GM19468 (cell line): ENCODE data around the gene SLC46A2.

Experiments
- ATAC-seq: cut with Tn5 transposase; IDR thresholded peaks from one replicate; pipeline ENCODE4 v1.9.1; 2021; ENCODE audit warnings: mild to moderate bottlenecking, moderate library complexity, moderate number of reproducible peaks; ENCODE audit not compliant: unreplicated experiment; ENCODE audit errors: extremely low read depth

Gene SLC46A2

GRCh38 chr9:112861638-112862555 is 28.8 kb downstream of the SLC46A2 start:
- no peak for ATAC-seq

- ATAC-seq, result no peak
Measured at GRCh38 chr9:112861155-112861554, 29.5 kb downstream of the SLC46A2 start.

- ATAC-seq, result no peak
Measured at GRCh38 chr9:112860451-112860850, 30.2 kb downstream of the SLC46A2 start.

DNA sequence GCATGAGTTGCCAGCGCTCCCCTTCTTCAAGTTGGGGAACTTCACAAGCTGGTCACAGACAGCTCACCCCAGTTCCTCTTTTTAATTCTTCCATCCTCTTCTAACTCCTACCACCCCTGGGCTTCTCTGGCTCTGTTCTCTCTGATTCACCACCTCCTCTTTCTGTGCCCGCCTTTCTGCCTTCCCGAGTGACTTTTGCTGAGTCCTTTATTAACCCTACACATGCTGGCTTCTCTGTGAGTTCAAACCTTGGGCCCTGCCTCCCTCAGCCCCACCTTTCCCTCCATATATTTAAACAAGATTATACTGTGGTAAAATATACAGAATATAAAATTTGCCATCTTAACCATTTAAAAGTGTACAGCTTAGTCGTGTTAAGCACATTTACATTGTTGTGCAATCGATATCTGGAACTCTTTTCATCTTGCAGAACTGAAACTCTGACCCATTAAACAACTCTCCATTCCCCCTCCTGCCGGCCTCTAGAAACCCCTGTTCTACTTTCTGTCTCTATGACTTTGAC is 32.0 kb downstream of the SLC46A2 start:
- peak; percentile 57 for ATAC-seq

GRCh38 chr9:112858005-112858404 is 32.7 kb downstream of the SLC46A2 start:
- ATAC-seq, result no peak

- no peak for ATAC-seq
Measured at GRCh38 chr9:112856843-112857242, 33.8 kb downstream of the SLC46A2 start.

DNA sequence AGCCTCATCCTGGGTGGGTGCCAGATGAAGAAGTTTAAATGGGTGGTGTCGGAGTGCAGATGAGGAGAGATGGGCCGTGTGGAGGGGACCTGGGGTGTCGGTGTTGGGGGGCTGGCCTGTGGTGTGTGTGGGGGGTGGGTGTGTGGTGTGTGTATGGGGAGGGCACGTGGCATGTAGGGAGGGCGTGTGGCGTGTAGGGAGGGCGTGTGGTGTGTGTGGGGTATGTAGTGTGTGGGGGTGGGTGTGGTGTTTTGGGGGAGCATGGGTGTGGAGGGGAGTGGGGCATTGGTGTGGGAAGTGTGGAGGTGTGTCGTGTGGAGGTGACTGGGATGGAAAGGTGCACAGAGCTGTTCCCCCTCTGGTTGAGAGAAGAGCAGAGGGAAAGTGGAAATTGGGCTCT is 34.5 kb downstream of the SLC46A2 start:
- ATAC-seq, result no peak

DNA sequence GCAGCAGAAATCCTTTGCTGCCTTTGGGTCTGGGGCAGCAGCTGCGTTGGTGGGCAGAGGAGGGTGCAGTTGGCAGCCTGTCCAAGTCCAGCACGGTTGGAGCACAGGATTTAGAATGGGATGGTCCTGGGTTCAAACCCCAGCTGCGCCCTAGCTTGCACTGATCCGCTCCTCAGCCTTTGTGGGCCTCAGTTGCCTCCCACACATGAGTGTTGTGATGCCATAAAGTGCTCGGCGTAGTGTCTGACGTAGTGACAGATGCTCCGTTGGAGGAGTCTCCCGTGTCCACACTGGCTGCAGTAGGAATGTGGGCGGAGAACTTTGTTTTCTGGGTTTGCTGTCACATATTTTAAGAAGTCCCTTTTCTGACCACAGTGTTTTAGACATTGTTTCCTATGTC is 36.0 kb downstream of the SLC46A2 start:
- no peak for ATAC-seq

DNA sequence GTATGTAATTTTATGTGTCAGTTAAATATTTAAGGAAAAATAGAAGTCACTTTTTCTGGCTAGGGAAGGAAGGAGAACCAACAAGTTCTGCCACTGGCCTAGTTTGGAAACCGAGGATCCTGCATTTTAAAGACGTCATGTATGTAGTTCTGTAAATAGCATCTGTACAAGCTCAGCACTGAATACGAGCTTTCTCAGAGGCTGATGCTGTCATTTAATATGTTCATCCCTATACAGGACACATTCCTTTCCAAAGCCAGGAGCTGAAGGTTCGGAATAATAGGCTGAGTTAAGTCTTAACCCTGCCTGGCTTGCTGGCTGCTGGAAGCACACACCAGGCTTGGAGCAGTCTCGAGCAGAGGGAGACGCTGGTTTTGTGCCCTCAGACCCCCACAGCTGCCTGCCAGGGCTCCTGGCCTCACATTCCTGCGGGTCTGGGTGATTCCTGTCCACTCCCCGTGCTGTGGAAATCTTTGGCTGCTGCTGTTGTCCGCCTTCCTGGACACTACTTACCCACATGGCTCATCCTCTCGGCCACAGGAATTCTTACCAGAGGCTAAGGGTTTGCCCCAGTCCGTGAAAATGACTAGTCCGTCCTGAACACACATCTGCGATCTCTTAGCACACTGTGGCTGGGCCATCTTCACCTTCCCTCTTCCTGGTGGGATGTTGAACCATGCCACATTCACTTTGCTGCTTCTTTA is 36.6 kb downstream of the SLC46A2 start:
- no peak for ATAC-seq

DNA sequence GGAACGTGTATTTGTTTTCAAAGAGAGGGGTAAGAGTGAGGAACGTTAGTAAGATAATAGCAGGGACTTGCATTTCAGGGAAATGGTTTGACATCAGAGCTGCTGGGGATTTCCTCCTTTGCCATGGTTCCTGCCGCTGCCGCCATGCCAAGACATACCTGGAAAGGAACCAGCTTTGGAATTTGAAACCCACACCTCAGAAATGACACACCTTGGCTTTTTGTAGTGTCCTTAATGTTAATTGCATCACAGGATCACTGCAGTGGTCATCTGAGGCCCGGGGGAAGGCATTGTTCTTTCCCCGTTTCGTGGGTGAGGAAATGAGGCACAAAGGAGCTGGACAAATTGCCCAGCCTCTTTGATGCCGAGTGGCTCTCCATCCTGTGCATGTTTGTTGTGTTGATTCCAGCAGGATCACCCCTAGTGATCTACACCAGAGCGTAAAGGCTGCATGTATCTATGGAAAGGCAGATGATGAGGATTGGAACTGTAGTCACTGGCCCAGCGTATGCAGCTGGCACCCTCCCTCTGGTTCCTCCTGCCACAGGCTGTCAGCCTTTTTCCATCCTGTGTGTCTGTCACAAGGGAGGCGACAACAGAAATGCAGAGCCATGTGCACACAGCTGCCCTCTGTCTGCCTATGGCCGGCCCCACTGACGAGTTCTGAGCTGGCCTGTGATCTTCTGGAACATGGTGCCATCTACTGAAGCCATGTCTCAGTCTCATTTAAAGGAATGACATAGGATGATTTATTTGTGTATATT is 37.8 kb downstream of the SLC46A2 start:
- no peak for ATAC-seq

GRCh38 chr9:112850840-112851239 is 39.8 kb downstream of the SLC46A2 start:
- no peak for ATAC-seq

DNA sequence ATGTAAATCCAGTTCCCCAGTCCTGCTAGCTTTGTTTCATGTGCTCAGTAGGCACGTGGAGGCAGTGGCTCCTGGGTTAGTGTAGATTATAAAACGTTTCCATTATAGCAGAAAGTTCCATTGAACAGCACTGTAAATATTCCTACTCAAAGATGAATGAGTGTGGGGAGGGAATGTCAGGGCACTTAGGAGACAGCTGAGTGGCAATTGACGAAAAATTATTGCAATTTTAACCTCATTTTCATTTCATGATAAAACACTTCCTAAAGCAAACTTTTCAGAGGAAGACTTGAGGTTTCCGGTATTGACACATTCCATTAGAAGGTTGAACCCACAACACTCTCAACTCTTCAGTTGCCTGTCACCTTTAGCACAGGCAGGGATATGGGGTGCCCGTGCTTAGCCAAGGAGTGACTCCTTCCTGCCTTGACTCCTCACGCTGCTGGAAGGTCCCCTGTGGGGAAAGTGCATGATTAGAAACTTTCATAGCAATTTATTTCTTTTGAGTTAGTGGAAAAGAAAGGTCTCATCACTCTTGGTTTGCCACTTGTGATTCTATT is 41.2 kb downstream of the SLC46A2 start:
- ATAC-seq, result no peak

GRCh38 chr9:112848316-112849151 is 42.1 kb downstream of the SLC46A2 start:
- no peak for ATAC-seq

DNA sequence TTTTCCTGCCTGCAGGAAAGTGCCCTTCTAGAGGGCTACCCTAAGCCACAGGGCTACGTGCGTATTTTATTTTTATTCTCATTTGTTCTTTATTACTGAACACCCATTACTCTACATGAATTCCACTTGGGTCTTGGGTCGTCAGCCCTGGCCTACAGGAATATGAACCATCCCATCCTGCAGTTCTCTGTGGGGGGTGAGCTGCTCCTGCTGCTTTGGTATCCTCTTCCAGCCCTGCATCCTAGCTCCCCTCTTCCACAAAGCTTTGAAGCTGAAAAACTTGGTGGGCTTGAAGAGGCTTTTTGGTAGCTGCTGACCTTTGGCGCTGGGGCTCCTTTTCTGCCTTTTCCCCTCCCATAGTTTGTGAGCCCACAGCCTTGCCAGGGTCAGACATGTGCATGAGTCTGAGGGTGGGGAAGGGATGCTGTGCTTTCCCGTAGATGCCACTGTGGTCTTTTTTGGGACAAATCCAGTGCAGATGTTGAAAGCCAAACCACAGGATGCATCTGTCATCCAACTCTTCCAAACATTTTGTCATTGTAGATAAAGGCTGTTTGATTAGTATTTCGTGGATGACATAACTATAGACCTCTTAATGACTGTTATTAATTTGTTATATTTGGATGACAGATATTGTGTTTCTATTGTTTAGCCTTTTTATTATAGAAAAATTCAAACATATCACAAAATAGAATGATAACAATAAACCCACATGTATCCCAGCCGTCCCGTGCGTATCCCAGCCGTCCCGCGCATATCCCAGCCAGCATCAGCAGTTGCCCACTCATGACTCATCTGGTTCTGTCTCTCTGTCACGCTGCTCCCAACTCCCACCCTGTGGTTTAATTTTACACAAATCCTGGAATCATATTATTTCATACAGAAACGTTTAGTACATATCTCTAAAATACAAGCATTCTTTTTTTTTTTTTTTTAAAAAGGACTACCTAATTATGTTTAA is 43.9 kb downstream of the SLC46A2 start:
- no peak for ATAC-seq

- peak; percentile 88 for ATAC-seq
Measured at GRCh38 chr9:112844771-112845542, 45.7 kb downstream of the SLC46A2 start.

- no peak for ATAC-seq
Measured at GRCh38 chr9:112842555-112842954, 48.1 kb downstream of the SLC46A2 start.

DNA sequence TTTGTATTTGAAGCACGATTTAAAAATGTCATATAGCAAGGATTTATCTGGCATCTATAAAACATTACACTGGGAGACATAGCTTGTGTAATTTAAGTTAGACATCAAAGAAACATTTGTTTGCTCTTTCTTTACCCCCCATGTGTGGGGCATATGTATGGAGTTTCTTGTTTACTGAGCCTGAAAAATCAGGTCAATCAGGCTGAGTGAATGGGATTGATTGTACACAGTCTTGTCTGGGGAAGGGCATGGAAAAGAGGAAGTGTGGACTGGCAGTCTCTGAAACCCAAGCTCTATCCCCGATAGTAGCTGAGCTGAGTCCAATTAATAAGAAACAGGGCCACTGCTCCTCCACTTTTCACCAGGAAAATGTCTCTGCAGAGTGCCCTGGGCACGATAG is 49.4 kb downstream of the SLC46A2 start:
- ATAC-seq, result no peak
